HEK293 (cell line): Measurements from ENCODE around the gene IL2RA.

Source experiments
- ZNF239 ChIP-seq: fragments of 450-650 bp; formaldehyde crosslinking; IDR thresholded peaks from 2 replicates; pipeline ENCODE4 v1.5.1; 2016; ENCODE audit warnings: missing biosample characterization, missing genetic modification characterization
- ZNF624 ChIP-seq: fragments of 450-650 bp; formaldehyde crosslinking; IDR thresholded peaks from 2 replicates; pipeline ENCODE4 v1.5.1; 2017; ENCODE audit warnings: missing biosample characterization, missing genetic modification characterization
- TF ChIP-seq, protein P1 (sequence below): fragments of 450-650 bp; formaldehyde crosslinking; IDR thresholded peaks from 2 replicates; pipeline ENCODE4 v1.5.1; 2016; ENCODE audit warnings: missing biosample characterization, missing genetic modification characterization
- TF ChIP-seq, protein P2 (sequence below): fragments of 450-650 bp; formaldehyde crosslinking; IDR thresholded peaks from 2 replicates; pipeline ENCODE4 v1.5.1; 2016; ENCODE audit warnings: missing biosample characterization, missing genetic modification characterization
- TF ChIP-seq, protein P3 (sequence below): fragments of 450-650 bp; formaldehyde crosslinking; IDR thresholded peaks from 2 replicates; pipeline ENCODE4 v1.5.1; 2016; ENCODE audit warnings: missing biosample characterization, missing genetic modification characterization
- TF ChIP-seq, protein P4 (sequence below): fragments of 450-650 bp; formaldehyde crosslinking; IDR thresholded peaks from 2 replicates; pipeline ENCODE4 v1.5.1; 2016; ENCODE audit warnings: missing biosample characterization, missing genetic modification characterization

DNA sequence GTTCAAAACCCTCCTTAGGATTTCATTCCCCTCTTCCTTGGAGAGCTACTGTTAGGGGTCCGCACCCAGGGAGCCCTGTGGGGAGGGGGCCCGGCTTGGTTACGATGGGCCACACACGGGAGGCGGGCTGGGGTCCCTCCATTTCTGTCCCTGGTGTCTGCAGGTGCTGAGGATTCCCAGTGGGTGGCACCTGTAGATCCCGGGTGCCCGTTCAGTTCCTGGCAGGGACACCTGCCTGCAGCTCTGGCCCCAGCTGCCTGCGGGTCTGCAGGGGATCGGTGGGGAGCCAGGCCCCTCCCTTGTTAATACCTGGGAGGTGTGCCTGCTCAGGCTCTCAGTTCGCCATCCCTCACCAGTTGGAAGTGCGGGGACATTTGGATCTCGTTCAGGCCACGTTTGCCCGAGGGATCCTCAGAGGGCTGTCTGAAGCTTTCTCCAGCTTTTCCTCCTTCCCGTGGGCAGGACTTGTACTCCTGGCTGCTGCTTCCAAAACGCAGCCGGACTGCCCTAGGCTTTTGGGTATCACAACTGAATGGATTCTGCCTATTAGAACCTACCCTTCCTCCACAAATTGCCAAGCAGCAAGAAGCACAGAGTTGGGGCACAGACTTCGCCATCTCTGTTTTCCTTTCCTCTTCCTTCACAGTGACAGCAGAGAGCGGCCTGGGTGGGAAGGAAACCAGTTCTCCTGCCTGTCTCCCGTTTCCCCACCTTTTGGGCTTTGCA, 62.6 kb downstream of the IL2RA start:
- TF ChIP-seq, protein P1, sequence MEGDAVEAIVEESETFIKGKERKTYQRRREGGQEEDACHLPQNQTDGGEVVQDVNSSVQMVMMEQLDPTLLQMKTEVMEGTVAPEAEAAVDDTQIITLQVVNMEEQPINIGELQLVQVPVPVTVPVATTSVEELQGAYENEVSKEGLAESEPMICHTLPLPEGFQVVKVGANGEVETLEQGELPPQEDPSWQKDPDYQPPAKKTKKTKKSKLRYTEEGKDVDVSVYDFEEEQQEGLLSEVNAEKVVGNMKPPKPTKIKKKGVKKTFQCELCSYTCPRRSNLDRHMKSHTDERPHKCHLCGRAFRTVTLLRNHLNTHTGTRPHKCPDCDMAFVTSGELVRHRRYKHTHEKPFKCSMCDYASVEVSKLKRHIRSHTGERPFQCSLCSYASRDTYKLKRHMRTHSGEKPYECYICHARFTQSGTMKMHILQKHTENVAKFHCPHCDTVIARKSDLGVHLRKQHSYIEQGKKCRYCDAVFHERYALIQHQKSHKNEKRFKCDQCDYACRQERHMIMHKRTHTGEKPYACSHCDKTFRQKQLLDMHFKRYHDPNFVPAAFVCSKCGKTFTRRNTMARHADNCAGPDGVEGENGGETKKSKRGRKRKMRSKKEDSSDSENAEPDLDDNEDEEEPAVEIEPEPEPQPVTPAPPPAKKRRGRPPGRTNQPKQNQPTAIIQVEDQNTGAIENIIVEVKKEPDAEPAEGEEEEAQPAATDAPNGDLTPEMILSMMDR (tag by site-specific recombination): no peak
- TF ChIP-seq, protein P2, sequence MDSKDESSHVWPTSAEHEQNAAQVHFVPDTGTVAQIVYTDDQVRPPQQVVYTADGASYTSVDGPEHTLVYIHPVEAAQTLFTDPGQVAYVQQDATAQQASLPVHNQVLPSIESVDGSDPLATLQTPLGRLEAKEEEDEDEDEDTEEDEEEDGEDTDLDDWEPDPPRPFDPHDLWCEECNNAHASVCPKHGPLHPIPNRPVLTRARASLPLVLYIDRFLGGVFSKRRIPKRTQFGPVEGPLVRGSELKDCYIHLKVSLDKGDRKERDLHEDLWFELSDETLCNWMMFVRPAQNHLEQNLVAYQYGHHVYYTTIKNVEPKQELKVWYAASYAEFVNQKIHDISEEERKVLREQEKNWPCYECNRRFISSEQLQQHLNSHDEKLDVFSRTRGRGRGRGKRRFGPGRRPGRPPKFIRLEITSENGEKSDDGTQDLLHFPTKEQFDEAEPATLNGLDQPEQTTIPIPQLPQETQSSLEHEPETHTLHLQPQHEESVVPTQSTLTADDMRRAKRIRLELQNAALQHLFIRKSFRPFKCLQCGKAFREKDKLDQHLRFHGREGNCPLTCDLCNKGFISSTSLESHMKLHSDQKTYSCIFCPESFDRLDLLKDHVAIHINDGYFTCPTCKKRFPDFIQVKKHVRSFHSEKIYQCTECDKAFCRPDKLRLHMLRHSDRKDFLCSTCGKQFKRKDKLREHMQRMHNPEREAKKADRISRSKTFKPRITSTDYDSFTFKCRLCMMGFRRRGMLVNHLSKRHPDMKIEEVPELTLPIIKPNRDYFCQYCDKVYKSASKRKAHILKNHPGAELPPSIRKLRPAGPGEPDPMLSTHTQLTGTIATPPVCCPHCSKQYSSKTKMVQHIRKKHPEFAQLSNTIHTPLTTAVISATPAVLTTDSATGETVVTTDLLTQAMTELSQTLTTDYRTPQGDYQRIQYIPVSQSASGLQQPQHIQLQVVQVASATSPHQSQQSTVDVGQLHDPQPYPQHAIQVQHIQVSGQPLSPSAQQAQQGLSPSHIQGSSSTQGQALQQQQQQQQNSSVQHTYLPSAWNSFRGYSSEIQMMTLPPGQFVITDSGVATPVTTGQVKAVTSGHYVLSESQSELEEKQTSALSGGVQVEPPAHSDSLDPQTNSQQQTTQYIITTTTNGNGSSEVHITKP: no peak
- TF ChIP-seq, protein P3, sequence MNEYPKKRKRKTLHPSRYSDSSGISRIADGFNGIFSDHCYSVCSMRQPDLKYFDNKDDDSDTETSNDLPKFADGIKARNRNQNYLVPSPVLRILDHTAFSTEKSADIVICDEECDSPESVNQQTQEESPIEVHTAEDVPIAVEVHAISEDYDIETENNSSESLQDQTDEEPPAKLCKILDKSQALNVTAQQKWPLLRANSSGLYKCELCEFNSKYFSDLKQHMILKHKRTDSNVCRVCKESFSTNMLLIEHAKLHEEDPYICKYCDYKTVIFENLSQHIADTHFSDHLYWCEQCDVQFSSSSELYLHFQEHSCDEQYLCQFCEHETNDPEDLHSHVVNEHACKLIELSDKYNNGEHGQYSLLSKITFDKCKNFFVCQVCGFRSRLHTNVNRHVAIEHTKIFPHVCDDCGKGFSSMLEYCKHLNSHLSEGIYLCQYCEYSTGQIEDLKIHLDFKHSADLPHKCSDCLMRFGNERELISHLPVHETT (tag by site-specific recombination): no peak
- TF ChIP-seq, protein P4, sequence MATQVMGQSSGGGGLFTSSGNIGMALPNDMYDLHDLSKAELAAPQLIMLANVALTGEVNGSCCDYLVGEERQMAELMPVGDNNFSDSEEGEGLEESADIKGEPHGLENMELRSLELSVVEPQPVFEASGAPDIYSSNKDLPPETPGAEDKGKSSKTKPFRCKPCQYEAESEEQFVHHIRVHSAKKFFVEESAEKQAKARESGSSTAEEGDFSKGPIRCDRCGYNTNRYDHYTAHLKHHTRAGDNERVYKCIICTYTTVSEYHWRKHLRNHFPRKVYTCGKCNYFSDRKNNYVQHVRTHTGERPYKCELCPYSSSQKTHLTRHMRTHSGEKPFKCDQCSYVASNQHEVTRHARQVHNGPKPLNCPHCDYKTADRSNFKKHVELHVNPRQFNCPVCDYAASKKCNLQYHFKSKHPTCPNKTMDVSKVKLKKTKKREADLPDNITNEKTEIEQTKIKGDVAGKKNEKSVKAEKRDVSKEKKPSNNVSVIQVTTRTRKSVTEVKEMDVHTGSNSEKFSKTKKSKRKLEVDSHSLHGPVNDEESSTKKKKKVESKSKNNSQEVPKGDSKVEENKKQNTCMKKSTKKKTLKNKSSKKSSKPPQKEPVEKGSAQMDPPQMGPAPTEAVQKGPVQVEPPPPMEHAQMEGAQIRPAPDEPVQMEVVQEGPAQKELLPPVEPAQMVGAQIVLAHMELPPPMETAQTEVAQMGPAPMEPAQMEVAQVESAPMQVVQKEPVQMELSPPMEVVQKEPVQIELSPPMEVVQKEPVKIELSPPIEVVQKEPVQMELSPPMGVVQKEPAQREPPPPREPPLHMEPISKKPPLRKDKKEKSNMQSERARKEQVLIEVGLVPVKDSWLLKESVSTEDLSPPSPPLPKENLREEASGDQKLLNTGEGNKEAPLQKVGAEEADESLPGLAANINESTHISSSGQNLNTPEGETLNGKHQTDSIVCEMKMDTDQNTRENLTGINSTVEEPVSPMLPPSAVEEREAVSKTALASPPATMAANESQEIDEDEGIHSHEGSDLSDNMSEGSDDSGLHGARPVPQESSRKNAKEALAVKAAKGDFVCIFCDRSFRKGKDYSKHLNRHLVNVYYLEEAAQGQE (tag by site-specific recombination): no peak
- TF ChIP-seq ZNF624 (tag by site-specific recombination) (no peak), ZNF239 (no peak)
